Measurements from ENCODE around the gene IL18BP. TPM values are rescaled to one million over a fixed set of nuclear protein-coding genes. Genes with fewer than 3 reads are reported as not detected.

IL18BP gene
- total RNA-seq, 1 donor from 2014 or later, result 19.9 TPM

Other genes with a start within 250 kb of the IL18BP start
- gene DEFB108B, start 165.7 kb upstream of the IL18BP start, total RNA-seq, result not detected in 2 replicates
- gene DEFB131B, start 120.5 kb upstream of the IL18BP start, total RNA-seq, result not detected in 2 replicates
- 20.7 and 20.9 TPM in 2 replicates for gene XNDC1N, start 70.3 kb upstream of the IL18BP start, total RNA-seq
- 56.4 and 65.4 TPM in 2 replicates for gene RNF121, start 69.9 kb upstream of the IL18BP start, total RNA-seq
- 138 and 149 TPM in 2 replicates for gene NUMA1, start 81.6 kb downstream of the IL18BP start, total RNA-seq
- 7.0 and 7.1 TPM in 2 replicates for gene LRRC51, start 81.9 kb downstream of the IL18BP start, total RNA-seq
- 78.6 and 81.4 TPM in 2 replicates for gene LAMTOR1, start 104.4 kb downstream of the IL18BP start, total RNA-seq
- not detected in 2 replicates for gene TOMT, start 107.0 kb downstream of the IL18BP start, total RNA-seq
- 52.1 and 54.9 TPM in 2 replicates for gene ANAPC15, start 113.8 kb downstream of the IL18BP start, total RNA-seq
- gene FOLR3, start 136.8 kb downstream of the IL18BP start, total RNA-seq, result not detected in 2 replicates
- not detected in 2 replicates for gene FOLR1, start 193.2 kb downstream of the IL18BP start, total RNA-seq
- not detected in 2 replicates for gene FOLR2, start 217.9 kb downstream of the IL18BP start, total RNA-seq
- gene INPPL1, start 225.9 kb downstream of the IL18BP start, total RNA-seq, result 123 and 144 TPM in 2 replicates
- not detected in 2 replicates for gene PHOX2A, start 245.3 kb downstream of the IL18BP start, total RNA-seq